HG02943 (cell line): ENCODE data around the gene SH2B2.

ENCODE experiments used
- ATAC-seq: cut with Tn5 transposase; IDR thresholded peaks from one replicate; pipeline ENCODE4 v1.9.1; 2021; ENCODE audit warnings: mild to moderate bottlenecking, low read depth, moderate library complexity; ENCODE audit not compliant: unreplicated experiment

The SH2B2 gene

GRCh38 chr7:102286237-102287110, at the start of gene SH2B2:
TSS of gene SH2B2 (plus strand) at chr7:102286868. CDS start at chr7:102300551, 13,683 bp downstream.
- ATAC-seq, result no peak

GRCh38 chr7:102239206-102239820, 47.4 kb upstream of the SH2B2 start:
- no peak for ATAC-seq

GRCh38 chr7:102241431-102241830, 45.2 kb upstream of the SH2B2 start:
- no peak for ATAC-seq

- no peak for ATAC-seq
Observed at GRCh38 chr7:102244601-102245000, 42.1 kb upstream of the SH2B2 start.

- no peak for ATAC-seq
Observed at GRCh38 chr7:102248081-102248455, 38.6 kb upstream of the SH2B2 start.

- ATAC-seq, result no peak
Observed at GRCh38 chr7:102248456-102249395, 37.9 kb upstream of the SH2B2 start.

GRCh38 chr7:102251531-102252365, 34.9 kb upstream of the SH2B2 start:
- ATAC-seq, result no peak

GRCh38 chr7:102252366-102252982, 34.2 kb upstream of the SH2B2 start:
- no peak for ATAC-seq

- no peak for ATAC-seq
Observed at GRCh38 chr7:102253066-102253972, 33.3 kb upstream of the SH2B2 start.

- no peak for ATAC-seq
Observed at GRCh38 chr7:102253973-102254370, 32.7 kb upstream of the SH2B2 start.

- ATAC-seq, result no peak
Observed at GRCh38 chr7:102254521-102254920, 32.1 kb upstream of the SH2B2 start.

GRCh38 chr7:102255501-102255900, 31.2 kb upstream of the SH2B2 start:
- no peak for ATAC-seq

GRCh38 chr7:102255916-102256315, 30.8 kb upstream of the SH2B2 start:
- ATAC-seq, result no peak

- no peak for ATAC-seq
Observed at GRCh38 chr7:102258073-102258748, 28.5 kb upstream of the SH2B2 start.

GRCh38 chr7:102258749-102259107, 27.9 kb upstream of the SH2B2 start:
- ATAC-seq, result no peak

GRCh38 chr7:102260856-102261255, 25.8 kb upstream of the SH2B2 start:
- no peak for ATAC-seq

- ATAC-seq, result no peak
Observed at GRCh38 chr7:102261451-102261850, 25.2 kb upstream of the SH2B2 start.

GRCh38 chr7:102262546-102262945, 24.1 kb upstream of the SH2B2 start:
- ATAC-seq, result no peak
